ENCODE measurements around the gene COQ8A. TPM values are rescaled to one million over a fixed set of nuclear protein-coding genes. Genes with fewer than 3 reads are reported as not detected.
"Not testable (repeated sequence)": the region's sequence is repeated elsewhere in the genome, so short reads cannot be mapped to it uniquely, and the experiment has no call there.

The COQ8A gene
- polyA plus RNA-seq, 6 donors from 2014 or later = 35.7 to 63.4 (median 53.9) TPM

DNA sequence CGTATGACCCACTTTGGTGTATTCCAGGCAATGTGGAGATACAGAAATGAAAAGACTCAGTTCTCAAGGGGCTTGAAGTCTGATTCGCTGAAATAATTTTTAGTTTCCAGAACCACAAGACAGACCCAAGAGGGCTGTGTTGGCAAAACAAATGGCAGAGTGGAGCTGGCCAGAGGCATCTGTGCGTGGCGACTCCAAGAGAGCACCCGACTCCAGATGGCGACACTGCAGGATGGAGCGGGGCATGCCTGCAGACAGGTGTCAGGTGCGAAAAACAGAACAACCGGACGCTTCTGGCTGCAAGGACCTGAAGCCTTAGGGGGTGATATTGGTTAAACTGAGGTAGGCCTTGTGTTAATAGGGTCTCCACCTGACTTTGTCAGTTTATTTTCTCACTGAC lies 31.7 kb upstream of the COQ8A start:
- H3K27ac Mint-ChIP-seq = peak overlapping the region in 2 of 6 donors; percentile 2 to 27
- ATAC-seq (ENCODE audit: low read depth in 2 of 2) = no peak

GRCh38 chr1:226908913-226909312 lies 31.2 kb upstream of the COQ8A start:
- Mint-ChIP-seq H3K4me1 (peaks cover 0 to 4% (median 2%) of the 10 kb centered on the region in 3 donors), H3K4me3 (no peak overlapping the region), H3K27ac (no peak overlapping the region), H3K9me3 (no peaks in the 10 kb centered on the region), H3K27me3 (no peaks in the 10 kb centered on the region), H3K36me3 (peaks cover 5 to 13% of the 10 kb centered on the region in 2 donors)
- DNase-seq = no peak
- no peak for ATAC-seq (ENCODE audit: low read depth in 2 of 2)

More for the DNA sequence above, 31.7 kb upstream of the COQ8A start:
- H3K36me3 Mint-ChIP-seq = peaks cover 8 to 13% of the 10 kb centered on the region in 2 donors
- H3K9me3 Mint-ChIP-seq = no peaks in the 10 kb centered on the region
- peaks cover 0 to 4% (median 2%) of the 10 kb centered on the region in 3 donors for H3K4me1 Mint-ChIP-seq
- H3K27me3 Mint-ChIP-seq = no peaks in the 10 kb centered on the region
- H3K4me3 Mint-ChIP-seq = no peak overlapping the region
- DNase-seq = no peak

DNA sequence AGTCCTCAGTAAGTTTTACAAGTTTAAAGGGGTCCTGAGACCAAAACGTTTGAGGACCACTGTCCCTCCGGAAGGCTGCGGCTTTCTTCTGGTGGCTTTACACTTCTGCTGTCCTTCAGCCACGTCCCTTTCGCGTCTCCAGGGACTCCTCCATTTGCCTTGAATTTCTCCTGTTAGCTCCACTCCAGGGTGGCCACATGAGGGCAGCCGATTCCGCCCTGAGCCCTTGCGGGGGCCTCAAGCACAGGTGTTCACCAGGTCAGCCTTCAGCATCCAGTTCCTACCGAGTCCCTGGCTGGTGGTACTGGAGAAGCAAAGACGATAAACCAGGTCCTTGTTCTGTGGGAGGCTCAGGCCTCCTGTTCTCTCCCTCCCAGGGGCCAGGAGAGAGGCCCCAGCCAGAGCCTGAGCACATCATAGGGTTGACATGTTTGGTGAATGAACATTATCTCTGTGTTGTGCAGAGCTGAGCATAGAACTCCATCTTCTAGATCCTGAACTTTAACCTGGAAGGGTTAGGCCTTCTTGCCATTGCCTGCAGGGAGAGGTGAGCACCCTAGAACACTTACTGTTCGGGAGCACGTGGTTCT lies 27.4 kb upstream of the COQ8A start:
- Mint-ChIP-seq H3K27ac (peak overlapping the region in 3 of 6 donors; percentile 31 to 38 (median 33)), H3K27me3 (no peaks in the 10 kb centered on the region), H3K36me3 (peaks cover 0 to 8% of the 10 kb centered on the region in 2 donors), H3K4me1 (peaks cover 0 to 4% (median 2%) of the 10 kb centered on the region in 3 donors), H3K4me3 (peak overlapping the region in 1 of 8 donors; percentile 53), H3K9me3 (no peaks in the 10 kb centered on the region)
- ATAC-seq (ENCODE audit: low read depth in 2 of 2) = peak; percentile 46 to 65
- DNase-seq = peak; percentile 26

DNA sequence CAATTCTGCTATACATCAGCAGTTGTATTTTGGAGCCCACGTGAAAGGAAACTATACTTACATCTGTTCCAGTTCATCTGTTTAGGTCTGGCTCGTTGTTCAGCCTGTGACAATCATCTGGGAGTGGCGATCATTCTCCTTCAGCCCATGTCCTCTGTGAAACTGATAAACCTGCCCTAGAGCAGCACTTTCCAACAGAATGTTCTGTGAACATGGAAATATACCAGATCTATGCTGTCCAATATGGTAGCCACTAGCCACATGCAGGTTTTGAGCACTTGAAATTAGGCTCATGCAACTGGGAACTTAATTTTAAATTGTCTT lies 24.5 kb upstream of the COQ8A start:
- no peak overlapping the region for H3K4me3 Mint-ChIP-seq
- H3K9me3 Mint-ChIP-seq = no peaks in the 10 kb centered on the region
- DNase-seq = no peak
- no peak for ATAC-seq (ENCODE audit: low read depth in 2 of 2)
- peaks cover 0 to 4% (median 2%) of the 10 kb centered on the region in 3 donors for H3K4me1 Mint-ChIP-seq
- H3K27ac Mint-ChIP-seq = no peak overlapping the region
- no peaks in the 10 kb centered on the region for H3K27me3 Mint-ChIP-seq
- peaks cover 0 to 8% of the 10 kb centered on the region in 2 donors for H3K36me3 Mint-ChIP-seq

- Mint-ChIP-seq H3K27me3 (no peaks in the 10 kb centered on the region), H3K9me3 (no peaks in the 10 kb centered on the region), H3K4me3 (no peak overlapping the region), H3K36me3 (peaks cover 0 to 7% of the 10 kb centered on the region in 2 donors), H3K4me1 (peaks cover 0 to 4% (median 2%) of the 10 kb centered on the region in 3 donors), H3K27ac (peak overlapping the region in 1 of 6 donors; percentile 29)
- DNase-seq = no peak
- ATAC-seq (ENCODE audit: low read depth in 2 of 2) = no peak
Measured at GRCh38 chr1:226916497-226916896, 23.6 kb upstream of the COQ8A start.

- H3K4me3 Mint-ChIP-seq = no peak overlapping the region
- no peak for ATAC-seq (ENCODE audit: low read depth in 2 of 2)
- peaks cover 0 to 14% of the 10 kb centered on the region in 2 donors for H3K36me3 Mint-ChIP-seq
- peaks cover 0 to 4% (median 0%) of the 10 kb centered on the region in 3 donors for H3K27me3 Mint-ChIP-seq
- H3K9me3 Mint-ChIP-seq = no peaks in the 10 kb centered on the region
- no peak for DNase-seq
- H3K27ac Mint-ChIP-seq = no peak overlapping the region
- H3K4me1 Mint-ChIP-seq = no peaks in the 10 kb centered on the region
Measured at GRCh38 chr1:226919587-226919986, 20.5 kb upstream of the COQ8A start.

GRCh38 chr1:226919995-226920394 lies 20.1 kb upstream of the COQ8A start:
- Mint-ChIP-seq H3K27me3 (peaks cover 0 to 5% (median 0%) of the 10 kb centered on the region in 3 donors), H3K9me3 (no peaks in the 10 kb centered on the region), H3K4me3 (no peak overlapping the region), H3K4me1 (no peaks in the 10 kb centered on the region), H3K36me3 (peaks cover 0 to 14% of the 10 kb centered on the region in 2 donors), H3K27ac (no peak overlapping the region)
- DNase-seq = no peak
- no peak for ATAC-seq (ENCODE audit: low read depth in 2 of 2)

DNA sequence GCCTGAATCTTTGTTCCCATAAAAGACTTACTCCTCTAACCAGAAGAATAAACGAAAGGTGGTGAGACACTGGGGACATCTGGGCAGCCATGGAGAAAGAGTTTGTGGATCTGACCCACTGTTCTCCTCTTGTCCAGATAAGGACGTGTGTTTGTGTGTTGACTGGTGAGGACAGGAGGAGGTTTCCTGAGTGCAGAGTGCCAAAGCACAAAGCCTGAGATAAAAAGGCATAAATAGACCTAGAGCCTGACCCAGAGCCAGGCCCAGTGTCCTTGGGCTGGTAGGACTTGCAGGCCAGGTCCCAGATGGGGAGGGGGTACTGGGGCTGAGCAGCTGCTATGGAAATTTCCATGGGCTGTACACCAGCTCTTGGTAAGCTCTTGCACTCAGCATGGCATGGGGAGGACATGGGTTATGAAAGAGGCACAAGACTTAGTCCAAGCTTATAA lies 19.6 kb upstream of the COQ8A start:
- H3K27ac Mint-ChIP-seq = no peak overlapping the region
- H3K27me3 Mint-ChIP-seq = peaks cover 0 to 8% (median 0%) of the 10 kb centered on the region in 3 donors
- no peak overlapping the region for H3K4me3 Mint-ChIP-seq
- H3K4me1 Mint-ChIP-seq = no peaks in the 10 kb centered on the region
- DNase-seq (no peak), ATAC-seq (ENCODE audit: low read depth in 2 of 2) (no peak)
- H3K36me3 Mint-ChIP-seq = peaks cover 0 to 14% of the 10 kb centered on the region in 2 donors
- H3K9me3 Mint-ChIP-seq = no peaks in the 10 kb centered on the region

GRCh38 chr1:226921504-226921903 lies 18.6 kb upstream of the COQ8A start:
- Mint-ChIP-seq H3K9me3 (no peaks in the 10 kb centered on the region), H3K27me3 (peaks cover 0 to 10% (median 0%) of the 10 kb centered on the region in 3 donors), H3K4me3 (no peak overlapping the region), H3K36me3 (peaks cover 2 to 14% of the 10 kb centered on the region in 2 donors), H3K4me1 (no peaks in the 10 kb centered on the region), H3K27ac (peak overlapping the region in 1 of 6 donors; percentile 65)
- ATAC-seq (ENCODE audit: low read depth in 2 of 2) = no peak
- no peak for DNase-seq

DNA sequence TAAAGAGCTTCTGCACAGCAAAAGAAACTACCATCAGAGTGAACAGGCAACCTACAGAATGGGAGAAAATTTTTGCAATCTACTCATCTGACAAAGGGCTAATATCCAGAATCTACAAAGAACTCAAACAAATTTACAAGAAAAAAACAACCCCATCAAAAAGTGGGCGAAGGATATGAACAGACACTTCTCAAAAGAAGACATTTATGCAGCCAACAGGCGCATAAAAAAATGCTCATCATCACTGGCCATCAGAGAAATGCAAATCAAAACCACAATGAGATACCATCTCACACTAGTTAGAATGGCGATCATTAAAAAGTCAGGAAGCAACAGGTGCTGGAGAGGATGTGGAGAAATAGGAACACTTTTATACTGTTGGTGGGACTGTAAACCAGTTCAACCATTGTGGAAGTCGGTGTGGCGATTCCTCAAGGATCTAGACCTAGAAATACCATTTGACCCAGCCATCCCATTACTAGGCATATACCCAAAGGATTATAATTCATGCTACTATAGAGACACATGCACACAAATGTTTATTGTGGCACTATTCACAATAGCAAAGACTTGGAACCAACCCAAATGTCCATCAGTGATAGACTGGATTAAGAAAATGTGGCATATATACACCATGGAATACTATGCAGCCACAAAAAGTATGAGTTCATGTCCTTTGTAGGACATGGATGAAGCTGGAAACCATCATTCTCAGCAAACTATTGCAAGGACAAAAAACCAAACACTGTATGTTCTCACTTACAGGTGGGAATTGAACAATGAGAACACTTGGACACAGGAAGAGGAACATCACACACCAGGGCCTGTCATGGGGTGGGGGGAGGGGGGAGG lies 10.6 kb upstream of the COQ8A start:
- not testable (repeated sequence) for H3K27ac Mint-ChIP-seq; ATAC-seq (ENCODE audit: low read depth in 2 of 2); H3K4me1 Mint-ChIP-seq; DNase-seq; H3K4me3 Mint-ChIP-seq
- H3K9me3 Mint-ChIP-seq = peaks cover 1 to 18% (median 13%) of the 10 kb centered on the region in 7 donors
- H3K36me3 Mint-ChIP-seq = peaks cover 0 to 11% of the 10 kb centered on the region in 2 donors
- peaks cover 0 to 11% (median 0%) of the 10 kb centered on the region in 3 donors for H3K27me3 Mint-ChIP-seq

DNA sequence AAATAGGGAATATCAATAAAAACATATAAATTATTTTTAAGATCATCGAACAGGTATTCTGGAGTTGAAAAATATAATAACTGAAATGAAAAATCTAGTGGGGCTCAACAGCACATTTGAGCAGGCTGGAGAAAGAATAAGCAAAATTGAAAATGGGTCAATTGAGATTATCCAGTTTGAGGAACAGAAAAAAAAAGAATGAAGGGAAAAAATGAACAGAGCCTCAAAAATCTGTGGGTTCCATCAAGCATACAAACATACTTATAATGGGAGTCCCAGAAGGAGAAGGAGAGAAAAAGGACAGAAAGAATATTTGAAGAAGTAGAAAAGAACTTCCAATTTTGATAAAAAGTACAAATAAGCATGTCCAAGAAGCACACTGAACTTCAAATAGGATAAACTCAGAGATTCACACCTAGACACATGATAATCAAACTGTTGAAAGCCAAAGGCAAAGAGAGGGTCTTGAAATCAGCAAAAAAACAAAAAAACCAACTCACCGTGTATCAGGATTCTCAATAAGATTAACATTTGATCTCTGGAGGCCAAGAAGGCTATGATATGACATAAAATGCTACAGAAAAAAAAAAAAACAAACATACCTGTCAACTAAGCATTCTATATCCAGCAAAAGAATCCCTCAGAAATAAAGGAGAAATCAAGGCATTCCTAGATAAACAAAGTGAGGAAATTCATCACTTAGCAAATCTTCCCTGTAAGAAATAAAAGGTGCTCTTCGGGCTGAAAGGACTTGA lies 5.4 kb upstream of the COQ8A start:
- ATAC-seq (ENCODE audit: low read depth in 2 of 2) (no peak), DNase-seq (no peak)
- H3K36me3 Mint-ChIP-seq = peaks cover 11 to 18% of the 10 kb centered on the region in 2 donors
- H3K4me1 Mint-ChIP-seq = peaks cover 7 to 10% (median 8%) of the 10 kb centered on the region in 3 donors
- H3K27ac Mint-ChIP-seq = no peak overlapping the region
- peaks cover 0 to 4% (median 0%) of the 10 kb centered on the region in 3 donors for H3K27me3 Mint-ChIP-seq
- H3K9me3 Mint-ChIP-seq = peaks cover 10 to 26% (median 21%) of the 10 kb centered on the region in 7 donors
- no peak overlapping the region for H3K4me3 Mint-ChIP-seq

- no peak for ATAC-seq (ENCODE audit: low read depth in 2 of 2)
- peaks cover 10 to 21% (median 17%) of the 10 kb centered on the region in 7 donors for H3K9me3 Mint-ChIP-seq
Measured at GRCh38 chr1:226937940-226938725, 2.0 kb upstream of the COQ8A start.

More at GRCh38 chr1:226937940-226938725, 2.0 kb upstream of the COQ8A start:
- Mint-ChIP-seq H3K27me3 (peaks cover 0 to 4% (median 0%) of the 10 kb centered on the region in 3 donors), H3K36me3 (peaks cover 11 to 18% of the 10 kb centered on the region in 2 donors), H3K4me1 (peaks cover 28 to 36% (median 32%) of the 10 kb centered on the region in 3 donors), H3K27ac (peak overlapping the region; percentile 12 to 98 (median 96)), H3K4me3 (peak overlapping the region; percentile 50 to 95 (median 91))
- DNase-seq = no peak

All from naive B cell (primary cell).